Measurements from ENCODE around the gene TACC3.

The TACC3 gene

DNA sequence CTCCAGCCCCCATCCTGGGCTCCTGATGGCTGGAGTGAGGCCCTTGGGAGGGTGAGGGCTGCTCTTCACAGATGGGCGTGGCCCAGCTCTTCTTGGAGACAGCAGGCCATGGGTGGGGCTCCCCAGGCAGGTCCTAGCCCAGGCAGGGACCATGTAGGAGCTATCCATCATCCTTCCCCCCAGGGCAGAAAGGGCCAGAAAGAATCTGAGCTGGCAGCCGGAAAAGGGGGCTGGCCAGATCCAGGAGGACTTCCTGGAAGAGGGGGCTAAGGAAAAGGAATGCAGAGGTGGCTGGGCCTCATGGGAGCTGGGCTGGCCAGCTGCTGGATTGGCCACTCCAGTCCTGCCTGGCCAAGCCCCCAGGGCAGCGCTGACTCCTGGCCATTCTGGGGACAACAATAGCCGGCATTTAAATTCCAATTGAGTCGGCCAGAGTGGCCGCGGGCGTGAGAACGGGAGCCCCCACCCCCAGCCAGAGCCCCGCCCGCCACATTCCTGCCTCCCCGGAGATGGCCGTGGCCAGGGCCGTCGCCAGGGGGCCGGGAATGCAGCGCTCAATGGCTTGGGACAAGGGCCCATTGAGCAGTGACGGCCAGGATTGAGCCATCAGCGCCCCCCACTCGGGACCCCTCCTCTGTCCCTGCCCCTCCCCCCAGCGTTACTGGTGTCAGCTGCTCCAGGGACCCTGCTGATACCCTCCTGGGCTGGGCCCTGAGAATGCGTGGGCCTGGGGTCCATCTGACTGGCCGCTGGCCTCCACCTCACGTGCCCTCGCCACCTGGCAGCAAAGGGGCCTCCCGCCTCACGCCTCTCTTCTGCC, 56.7 kb downstream of the TACC3 start:
- DNase-seq, result peak; percentile 68

DNA sequence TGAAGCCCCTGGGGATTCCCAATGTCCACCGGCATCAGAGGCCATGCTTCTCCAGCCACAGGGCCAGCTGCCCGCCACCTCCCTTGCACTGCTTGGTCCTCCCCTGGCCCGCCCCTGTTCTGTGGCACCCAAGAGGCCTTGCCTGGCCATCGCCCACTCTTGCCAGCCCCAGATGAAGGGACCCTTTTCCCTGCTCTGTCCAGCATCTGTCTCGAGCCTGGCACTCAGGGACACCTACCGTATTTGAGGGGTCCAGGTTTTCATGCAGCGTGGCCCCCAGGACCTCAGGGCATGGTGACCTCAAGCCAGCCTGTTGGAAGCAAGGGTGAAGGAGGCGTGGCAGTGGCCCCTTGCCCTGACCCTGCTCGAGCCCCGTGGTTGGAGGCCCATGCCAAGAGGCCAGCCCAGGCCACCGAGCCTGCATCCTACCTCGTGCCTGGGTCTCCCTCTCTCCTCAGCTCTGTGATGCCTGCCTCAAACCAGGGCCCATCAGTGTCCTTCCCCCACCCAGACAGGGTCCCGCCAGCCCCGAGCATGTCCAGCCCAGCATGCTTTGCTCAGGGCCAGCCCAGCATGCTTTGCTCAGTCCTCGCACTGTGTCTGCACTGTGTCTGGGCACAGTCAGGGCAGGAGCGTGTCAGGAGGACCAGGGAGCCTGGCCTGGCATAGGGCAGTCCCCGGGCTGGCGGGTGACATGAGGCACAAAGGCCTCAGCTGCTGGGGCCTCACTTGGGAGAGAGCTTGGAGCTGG, 57.5 kb downstream of the TACC3 start:
- no peak for DNase-seq

DNA sequence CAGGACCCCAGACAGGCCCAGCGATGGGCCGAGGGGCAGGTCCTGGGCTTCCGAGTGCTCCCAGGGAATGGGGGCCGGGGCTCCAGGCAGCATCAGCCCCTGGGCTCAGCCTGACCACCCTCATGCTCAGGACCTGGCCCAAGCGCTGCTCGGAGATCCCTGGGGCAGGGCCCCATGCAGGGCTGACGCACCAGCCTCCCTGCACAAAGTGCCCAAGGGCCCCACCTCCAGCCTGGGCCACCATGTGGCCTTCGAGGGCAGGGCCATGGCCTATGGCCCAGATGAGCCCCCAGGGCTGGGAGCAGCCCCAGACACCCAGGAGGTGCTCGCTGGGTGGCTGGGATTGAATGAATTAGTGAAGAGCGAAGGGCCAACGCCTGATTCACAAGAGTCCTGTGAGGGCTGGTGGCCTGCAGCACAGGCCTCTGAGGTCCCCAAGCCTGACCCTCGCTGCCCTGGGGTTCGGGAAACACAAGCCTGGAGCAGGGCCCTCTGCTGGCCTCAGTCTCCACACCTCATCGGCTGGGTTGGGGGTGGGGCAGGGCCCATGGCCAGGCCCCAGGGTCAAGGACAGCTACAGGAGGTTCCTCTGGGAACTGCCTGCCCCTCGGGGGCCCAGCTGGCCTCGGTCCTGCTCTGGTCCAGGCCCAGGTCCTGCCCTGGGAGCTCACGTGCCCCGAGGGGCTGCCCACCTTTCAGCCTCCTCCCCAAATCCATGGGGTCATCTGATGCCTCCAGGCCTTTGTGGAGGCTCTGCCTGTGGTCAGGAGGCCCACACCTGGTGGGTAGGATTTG, 58.5 kb downstream of the TACC3 start:
- DNase-seq, result no peak

DNA sequence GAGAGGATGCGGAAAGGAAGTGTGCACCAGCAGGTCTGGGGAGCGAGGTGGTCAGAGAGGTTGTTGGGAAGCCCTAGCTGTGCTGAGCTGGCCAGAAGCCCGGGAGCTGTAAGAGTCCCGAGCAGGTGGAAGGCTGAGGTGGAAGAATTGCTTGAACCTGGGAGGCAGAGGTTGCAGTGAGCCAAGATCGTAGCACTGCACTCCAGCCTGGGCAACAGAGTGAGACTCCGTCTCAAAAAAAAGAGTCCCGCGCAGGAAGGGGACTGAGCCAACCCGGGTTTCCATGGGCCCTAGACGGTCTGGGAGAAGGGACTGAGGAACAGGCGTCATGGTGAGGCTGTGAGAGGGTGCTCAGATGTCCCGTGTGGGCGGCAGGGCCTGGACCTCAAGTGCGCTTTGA, 59.1 kb downstream of the TACC3 start:
- DNase-seq, result no peak

DNA sequence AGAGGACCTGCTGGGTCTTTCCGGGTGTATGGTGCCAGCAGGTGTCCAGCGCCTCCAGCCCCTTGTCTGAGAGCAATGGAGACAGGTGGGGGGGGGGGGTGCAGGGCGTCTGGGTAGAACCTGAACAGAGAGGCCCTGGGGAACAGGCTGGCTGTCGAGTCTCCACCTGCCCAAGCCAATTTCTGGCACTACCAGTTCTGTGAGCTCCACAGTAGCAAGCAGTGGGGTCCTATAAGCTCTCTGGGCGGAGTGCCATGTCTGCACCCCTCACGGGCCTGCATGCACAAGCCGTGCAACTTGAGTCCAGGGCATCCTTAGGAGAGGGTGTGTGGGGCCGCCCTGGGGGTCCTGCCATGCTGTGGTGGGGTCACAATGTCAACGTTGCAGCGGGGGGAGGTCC, 61.7 kb downstream of the TACC3 start:
- no peak for DNase-seq

DNA sequence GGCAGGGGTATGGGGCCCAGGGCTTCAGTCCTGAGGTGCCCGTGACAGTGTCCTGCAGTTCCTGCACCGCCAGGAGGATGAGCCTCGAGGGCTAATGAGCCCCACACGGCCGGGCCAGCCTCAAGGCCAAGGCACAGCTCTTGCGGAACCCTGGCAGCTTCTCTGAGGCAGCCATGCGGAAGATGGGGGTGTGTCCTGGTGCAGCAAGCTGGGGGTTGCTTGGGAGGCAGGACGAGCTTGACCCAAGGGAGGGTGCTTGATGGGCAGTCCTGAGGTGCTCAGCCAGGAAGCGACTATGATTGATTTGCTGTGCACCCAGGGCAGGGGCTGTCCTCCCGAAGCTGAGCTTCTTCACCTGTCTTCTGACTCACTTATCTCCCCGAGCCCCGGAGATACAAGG, 62.6 kb downstream of the TACC3 start:
- no peak for DNase-seq

DNA sequence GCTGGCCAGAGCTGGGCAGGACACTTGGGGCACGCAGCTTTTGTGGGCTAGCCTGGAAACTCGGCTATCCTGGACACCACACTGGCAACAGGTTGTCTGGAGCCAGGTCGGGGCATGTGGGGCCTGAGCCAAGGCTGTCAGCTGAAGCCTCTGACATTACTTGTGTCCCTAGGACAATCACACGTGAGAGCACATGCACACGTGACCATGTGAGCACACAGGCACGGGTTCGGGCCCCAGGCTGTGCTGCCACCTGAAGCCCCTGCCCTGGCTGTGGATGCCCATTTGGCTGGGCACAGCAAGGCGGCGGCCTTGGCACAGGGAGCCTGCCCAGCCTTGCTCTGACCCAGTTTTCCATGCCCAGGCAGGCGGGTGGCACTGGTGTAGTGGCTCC, 63.1 kb downstream of the TACC3 start:
- DNase-seq, result no peak

DNA sequence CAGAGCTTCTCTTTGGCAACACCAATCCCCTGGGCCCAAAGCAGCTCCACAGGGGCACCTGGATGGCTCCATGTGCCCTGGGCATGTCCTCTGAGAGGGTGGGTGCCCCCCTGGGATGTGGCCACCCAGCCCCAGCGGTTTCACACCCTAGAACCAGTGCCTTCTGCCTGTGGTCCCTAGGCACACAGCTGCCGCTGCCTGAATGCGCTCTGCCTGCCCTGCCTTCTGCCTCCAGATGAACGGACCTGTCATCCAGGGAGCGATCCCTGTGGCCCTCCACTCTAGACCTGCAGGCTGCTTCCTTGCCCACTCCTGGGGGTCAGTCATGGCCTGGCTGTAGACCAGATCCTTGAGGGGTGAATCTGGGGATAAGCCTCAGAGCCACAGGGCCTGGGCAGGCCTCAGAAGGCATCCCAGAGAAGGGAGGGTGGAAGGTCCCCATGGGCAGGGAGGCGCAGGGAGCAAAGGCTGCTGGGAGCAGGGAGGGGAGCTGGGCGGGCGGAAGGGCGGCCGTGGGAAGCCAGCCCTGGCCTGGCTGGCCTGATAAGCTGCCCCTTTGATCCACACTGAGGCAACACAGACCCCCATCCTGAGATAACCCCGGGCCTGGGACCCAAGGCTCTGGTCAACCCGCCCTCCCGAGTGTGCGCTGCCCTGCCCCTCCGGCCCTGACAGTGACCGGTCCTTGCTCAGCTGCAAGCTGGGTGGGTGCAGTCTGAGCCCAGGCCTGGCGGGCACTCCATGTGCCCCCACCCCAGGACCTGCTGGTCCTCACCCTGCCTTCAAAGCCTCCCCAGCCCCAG, 63.7 kb downstream of the TACC3 start:
- DNase-seq, result peak; percentile 85

DNA sequence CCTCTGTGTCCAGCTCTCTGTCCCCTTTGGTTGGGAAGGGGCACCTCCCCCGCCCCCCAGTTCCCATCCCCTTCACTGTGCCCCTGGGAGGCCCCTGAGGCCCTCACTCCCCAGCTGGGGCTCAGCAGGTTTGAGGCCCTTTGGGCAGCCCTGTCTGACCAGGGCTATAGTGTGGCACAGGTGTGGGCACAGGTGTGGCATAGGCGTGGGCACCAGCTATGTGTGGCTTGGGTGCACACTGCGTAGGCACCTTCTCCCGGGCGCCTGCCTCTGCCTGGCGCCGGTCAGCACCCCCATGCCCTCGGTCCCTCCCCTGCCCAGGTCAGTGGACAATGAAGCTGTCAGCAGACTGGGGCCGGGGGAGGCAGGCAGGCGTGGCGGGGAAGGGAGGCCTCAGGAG, 64.3 kb downstream of the TACC3 start:
- no peak for DNase-seq

DNA sequence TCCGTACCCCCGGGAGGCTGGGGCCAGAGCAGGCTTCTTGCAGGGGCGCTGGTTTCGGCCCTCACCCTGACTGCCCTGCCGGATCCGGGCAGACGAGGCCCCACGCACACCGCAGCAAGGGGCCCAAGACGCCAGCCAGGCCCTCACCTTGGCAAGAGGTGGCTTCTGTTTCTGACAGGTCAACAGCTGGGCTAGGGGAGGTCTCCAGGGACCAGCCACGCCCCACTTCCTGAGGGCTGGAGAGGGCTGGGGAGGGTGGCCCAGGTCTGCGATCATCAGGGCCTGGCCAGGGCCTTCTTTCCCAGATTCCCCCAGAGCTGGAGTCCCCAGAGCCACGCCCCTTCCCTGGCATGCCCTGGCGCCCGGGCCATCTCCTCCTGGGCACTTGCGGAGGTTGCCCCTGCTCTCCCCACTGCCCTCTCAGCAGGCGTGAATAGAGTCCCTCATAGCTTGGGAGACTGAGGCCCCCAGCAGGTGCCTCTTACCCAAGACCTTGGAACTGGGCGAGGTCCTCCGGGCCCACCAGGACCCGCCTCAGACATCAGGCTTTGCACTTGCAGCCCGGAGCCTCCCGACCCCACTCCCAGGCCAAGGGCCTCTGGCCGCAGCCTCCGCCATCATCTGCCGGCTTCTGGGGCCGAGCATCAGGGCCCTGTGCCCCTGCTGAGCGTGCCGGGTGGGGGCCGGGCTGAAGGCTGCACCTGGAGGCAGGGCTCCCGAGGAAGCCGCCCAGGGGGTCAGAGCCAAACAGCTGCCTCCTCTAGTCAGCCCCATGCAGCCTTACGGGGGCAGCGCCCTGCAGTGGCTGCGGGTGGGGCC, 65.4 kb downstream of the TACC3 start:
- DNase-seq, result no peak

DNA sequence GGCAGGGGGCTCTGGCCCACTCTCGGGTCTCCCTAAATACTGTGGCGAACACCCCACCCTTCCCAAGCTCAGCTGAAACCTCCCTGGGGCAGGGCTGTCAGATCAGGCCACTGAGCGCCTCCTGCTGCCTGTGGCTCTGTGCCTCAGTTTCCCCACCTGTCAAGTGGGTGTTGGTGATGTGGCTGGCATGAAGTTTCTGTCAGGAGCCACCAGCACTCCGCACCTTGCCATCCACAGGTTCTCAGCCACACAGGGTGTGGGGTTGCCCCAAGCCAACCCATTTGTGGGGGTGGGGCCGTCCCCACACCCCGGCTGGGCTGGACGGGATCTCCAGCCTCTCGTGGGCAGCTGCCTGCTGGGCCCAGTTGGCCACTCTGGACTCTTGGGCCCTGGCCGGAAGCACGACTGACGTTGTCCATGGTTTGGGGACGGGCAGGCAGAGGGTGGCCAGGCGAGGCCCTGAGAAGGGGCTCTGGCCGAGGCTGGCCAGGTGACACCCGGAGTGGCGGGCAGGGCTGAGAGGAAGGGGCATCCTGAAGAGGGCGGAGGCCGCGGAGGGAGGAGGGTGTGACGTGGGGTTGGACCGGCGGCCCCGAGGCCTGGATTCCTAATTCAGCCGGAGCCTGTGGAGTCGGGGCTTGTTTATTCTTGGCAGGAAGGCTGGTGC, 66.2 kb downstream of the TACC3 start:
- no peak for DNase-seq

DNA sequence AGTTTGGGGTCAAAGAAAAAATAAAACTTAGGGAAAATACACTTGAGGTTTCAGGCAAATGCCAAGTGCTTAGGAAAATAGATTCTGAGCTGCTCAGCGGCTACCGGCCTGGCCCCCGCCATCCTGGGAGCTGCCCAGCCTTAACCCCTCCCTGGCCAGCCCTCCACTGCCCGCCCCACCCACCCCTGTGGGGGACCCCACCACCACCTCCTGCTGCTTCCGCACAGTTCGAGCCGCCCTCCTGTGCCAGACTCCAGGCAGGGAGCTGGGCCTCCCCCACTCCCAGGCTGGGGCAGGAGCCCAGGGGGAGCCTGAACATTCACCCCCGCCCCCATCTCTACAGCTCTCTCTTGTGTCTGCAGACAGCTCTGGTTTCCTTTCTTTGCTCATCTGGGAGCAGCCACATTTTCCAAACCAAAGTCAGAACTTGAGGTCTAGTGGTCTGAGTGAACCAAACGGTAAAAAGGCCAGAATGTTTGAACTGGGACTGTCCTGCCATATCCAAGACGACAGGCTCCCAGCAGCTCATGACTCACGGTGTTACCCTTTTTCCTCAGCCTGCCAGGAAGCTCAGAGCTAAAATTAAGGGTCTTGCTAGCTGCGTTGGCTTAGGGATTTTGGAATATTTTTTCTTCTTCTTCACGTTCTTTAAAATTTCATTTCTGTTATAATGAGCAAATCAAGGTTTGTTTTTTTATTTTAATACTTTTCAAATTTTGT, 67.1 kb downstream of the TACC3 start:
- no peak for DNase-seq

DNA sequence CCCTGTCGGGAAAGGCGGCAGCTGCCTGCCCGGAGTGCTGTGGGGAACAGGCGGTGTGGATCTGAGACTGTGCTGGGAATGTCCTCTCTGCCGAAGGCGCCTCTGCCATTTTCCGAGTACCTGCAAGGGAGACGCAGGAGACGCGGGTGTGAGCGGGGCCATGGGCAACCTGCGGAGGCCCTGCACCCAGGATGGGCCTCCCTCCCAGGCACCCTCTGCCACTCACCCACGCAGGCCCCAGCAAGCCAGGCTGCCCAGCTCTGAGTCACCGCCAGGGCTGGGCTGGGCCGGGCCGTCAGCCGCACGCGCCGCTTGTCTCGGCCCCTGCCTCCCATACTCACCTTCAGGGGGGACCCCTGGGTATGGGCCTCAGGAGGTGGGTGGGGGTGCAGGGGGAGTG, 68.2 kb downstream of the TACC3 start:
- no peak for DNase-seq

DNA sequence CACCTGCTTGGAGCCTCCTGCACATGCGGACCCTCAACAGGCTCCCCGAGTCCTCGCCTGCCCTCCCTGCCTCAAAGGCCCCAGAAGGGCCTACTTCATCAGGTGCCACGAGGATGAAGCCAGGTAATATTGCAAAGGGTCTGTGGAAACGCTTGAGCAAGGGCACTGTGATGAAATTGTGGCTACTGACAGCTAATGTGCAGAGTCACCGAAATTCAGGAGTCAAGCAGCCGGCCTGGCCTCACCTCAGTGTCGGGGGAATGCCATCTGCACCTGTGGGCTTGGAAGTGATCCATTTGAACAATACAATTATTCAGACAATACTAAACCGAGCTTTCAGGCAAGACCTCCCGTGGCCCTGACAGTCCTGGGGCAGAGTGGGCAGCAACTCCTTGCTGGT, 68.7 kb downstream of the TACC3 start:
- no peak for DNase-seq

DNA sequence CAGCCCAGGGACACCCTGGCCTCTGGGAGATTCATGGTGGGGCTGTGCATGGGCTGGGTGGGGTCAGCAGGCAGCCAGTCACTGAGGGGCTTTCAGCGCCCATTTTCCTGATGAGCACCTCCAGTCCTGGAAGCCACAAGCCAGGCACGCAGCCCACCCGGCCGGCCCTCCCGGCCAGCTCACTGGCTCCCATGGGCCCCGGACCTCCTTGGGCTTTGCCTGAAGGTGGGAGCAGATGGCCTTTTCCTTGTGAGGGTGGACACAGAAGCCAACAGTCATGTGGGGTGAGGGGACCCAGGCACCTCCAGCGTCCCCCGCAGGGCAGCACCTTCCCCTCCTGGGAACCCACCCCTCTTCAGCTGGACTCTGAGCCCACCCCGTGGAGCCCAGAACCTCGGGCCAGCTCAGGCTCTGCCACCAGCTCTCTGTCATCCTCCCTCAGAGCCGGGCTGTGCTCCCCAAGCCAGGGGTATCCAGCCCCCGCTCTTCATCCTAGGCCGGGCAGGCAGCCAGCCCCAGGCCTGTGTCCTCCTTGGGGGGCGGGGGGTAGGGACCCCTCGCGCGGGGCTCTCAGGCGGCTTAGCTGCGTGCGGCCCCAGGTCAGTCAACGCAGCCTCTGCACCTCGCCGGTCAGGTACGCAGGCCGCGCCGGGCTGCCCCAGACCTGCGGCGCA, 71.0 kb downstream of the TACC3 start:
- no peak for DNase-seq

DNA sequence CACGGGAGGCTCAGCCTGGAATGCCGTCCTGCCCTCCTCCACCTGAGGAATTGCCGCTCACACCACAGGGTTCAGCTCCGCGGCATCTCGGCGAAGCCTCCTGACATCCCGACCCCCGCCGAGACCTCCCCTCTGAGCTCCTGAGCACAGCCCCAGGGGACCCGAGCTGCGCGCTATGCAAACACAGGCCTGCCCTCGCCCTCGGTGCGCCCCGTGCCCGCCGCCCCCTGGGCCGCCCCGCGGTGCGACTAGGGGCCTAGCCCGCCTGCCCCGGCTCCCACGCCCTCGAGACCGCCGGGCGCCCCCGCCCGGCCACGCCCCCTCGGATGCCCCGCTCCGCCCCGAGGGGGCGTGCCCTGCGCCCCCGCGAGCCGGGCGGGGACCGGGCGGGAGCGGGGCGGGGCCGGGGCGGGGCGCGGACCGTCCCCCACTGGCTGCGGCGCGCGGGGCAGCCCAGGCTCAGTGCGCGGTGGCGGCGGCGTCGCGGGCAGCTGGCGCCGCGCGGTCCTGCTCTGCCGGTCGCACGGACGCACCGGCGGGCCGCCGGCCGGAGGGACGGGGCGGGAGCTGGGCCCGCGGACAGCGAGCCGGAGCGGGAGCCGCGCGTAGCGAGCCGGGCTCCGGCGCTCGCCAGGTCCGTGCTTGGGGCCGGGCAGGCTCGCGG, 71.6 kb downstream of the TACC3 start, which contains the start of gene FGFR3:
Gene FGFR3, plus strand, starts transcription at position 462 of the 664 bp plus-strand sequence. CDS start 642 bp downstream, outside the sequence.
- peak; percentile 74 for DNase-seq

DNA sequence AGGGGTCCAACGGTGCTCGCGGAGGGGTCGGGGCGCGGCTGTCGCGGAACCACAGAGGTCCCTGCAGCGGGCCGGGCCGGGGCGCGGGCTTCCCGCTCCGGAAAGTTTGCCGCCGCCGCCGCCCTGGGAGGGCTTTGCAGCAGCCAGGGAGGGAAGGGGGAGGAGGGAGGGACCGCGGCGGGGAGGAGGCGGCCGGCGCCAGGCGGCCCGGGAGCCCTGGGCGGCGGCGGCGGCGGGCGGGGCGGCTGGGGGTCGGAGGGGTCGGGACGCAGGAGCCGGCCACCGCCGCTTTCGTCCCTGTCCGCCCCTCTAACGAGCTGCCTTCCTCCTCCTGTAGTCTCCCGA, 72.1 kb downstream of the TACC3 start:
- peak; percentile 70 for DNase-seq

DNA sequence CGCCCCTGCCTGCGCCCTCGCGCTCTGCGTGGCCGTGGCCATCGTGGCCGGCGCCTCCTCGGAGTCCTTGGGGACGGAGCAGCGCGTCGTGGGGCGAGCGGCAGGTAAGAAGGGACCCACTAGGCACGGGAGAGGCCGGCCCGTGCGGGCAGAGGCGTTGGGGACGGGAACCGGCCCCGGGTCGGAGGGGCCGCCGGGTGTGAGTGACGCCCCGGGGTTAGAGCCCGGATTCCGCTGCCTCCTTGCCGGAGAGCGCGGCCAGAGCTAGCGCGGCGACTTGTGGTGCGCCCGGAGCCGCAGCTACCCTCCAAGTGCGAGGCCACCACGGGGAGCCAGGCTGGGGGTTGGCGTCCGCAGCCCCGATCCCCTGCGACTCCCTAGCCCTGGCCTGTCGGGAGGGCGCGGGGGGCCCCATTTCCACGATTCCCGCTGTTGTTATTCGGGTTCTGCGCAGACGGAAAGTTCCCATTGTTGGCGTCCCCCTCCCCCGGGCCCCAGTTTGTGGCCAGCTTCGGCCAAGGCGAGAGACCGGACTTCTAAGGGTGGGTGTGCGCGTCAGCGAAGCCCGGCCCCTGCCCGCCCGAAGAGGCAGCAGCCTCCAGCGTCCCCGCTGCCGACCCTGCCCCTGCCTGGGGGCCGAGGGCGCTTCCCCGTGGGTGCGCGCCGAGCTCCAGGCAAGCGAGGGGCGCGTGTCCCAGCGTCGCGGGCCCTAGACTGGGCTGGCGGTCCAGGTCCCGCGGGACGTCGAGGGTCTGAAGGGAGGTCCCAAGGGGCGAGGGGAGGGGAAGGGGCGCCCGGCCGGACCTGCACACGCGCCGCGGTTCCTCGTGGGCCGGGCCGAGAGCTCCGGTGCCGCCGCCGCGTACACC, 72.9 kb downstream of the TACC3 start:
- DNase-seq, result peak; percentile 51
